ENCODE results near the gene ISYNA1. TPM values are rescaled to one million over a fixed set of nuclear protein-coding genes. Genes with fewer than 3 reads are reported as not detected.

Gene ISYNA1
- total and polyA plus RNA-seq, 8 donors, result 7.8 to 47.3 (median 15.4) TPM

DNA sequence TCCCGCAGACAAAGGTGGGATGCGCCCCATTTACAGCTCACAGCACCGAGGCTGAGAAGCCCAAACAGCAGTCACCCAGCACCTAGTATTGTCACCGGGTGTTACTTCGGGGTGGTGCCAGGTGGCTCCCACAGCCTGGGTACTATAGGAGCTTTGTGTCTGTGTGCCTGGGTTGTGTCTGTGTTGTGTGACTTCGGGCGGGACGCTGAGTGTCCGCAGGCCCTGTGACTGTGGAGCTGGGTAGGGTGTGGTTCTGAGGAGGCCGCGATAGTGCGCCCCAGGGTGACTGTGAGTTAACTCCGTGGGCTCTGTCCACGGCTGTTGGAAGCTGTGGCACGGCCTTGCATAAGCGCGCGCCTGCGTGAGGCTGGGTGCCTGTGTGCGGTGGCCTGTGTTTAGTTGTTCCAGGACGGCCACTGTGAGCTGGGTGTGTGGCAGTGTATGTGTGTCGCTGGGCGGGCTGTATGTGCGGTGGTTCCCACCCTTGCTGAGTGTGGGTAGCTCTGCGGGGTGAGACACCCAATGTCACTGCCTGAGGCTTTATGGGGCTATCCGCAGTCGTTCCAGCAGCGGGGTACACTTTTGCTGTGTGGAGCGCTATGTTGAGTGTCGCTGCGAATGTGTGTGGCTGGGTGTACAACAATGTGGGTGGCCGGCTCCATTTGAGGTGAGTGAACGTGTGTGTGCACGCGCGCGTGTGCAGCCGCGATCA, 19.3 kb downstream of the ISYNA1 start:
- DNase-seq, result no peak
- H3K27me3 ChIP-seq, result peaks cover 0 to 35% (median 22%) of the 10 kb centered on the region in 3 donors
- intact Hi-C loops (cut with DNase I; ENCODE audit: low total_unique reads), result no loop called here
- H3K4me1 ChIP-seq, result peaks cover 74 to 91% (median 89%) of the 10 kb centered on the region in 4 donors
- H3K27ac ChIP-seq, result peak overlapping the region; percentile 84 to 95 (median 90)
- H3K4me3 ChIP-seq, result peak overlapping the region; percentile 65 to 69 (median 68)
- no peaks in the 10 kb centered on the region for H3K9me3 ChIP-seq
- WGBS, 5 donors, result 7 to 33% (median 10%) methylated on average over 10 to 39 of the region's 39 CpGs
- TF ChIP-seq POLR2AphosphoS5 (IDR thresholded peaks at IDR 0.05) (no peak), EP300 (IDR thresholded peaks at IDR 0.05) (no peak), POLR2A (IDR thresholded peaks at IDR 0.05) (no peak)
- TF ChIP-seq, protein P1, sequence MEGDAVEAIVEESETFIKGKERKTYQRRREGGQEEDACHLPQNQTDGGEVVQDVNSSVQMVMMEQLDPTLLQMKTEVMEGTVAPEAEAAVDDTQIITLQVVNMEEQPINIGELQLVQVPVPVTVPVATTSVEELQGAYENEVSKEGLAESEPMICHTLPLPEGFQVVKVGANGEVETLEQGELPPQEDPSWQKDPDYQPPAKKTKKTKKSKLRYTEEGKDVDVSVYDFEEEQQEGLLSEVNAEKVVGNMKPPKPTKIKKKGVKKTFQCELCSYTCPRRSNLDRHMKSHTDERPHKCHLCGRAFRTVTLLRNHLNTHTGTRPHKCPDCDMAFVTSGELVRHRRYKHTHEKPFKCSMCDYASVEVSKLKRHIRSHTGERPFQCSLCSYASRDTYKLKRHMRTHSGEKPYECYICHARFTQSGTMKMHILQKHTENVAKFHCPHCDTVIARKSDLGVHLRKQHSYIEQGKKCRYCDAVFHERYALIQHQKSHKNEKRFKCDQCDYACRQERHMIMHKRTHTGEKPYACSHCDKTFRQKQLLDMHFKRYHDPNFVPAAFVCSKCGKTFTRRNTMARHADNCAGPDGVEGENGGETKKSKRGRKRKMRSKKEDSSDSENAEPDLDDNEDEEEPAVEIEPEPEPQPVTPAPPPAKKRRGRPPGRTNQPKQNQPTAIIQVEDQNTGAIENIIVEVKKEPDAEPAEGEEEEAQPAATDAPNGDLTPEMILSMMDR (IDR thresholded peaks at IDR 0.05), result no peak
- H3K36me3 ChIP-seq, result no peaks in the 10 kb centered on the region

DNA sequence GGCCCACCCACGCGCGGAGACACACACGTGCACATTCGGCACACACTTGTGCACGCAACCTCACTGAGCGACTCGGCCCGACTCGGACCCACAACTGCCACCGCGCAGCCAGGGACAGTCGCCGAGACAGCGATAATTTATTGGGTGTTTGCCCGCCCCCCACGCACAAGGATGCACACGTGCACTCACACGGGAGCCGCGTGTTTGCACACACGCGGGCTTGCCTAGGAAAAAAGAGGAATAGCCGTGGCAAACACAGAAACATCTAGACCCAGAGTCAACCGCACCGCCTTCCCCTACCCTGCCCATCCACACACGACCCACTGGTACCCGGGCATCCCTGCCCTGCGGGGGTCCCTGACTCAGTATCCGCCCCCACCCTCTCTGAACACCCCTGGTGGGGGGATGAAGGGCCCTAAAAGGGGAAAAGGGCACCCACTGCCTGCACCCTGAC, 19.9 kb downstream of the ISYNA1 start:
- TF ChIP-seq, protein P1 (IDR thresholded peaks at IDR 0.05), result no peak
- TF ChIP-seq POLR2A (IDR thresholded peaks at IDR 0.05), result no peak
- DNase-seq, result no peak

DNA sequence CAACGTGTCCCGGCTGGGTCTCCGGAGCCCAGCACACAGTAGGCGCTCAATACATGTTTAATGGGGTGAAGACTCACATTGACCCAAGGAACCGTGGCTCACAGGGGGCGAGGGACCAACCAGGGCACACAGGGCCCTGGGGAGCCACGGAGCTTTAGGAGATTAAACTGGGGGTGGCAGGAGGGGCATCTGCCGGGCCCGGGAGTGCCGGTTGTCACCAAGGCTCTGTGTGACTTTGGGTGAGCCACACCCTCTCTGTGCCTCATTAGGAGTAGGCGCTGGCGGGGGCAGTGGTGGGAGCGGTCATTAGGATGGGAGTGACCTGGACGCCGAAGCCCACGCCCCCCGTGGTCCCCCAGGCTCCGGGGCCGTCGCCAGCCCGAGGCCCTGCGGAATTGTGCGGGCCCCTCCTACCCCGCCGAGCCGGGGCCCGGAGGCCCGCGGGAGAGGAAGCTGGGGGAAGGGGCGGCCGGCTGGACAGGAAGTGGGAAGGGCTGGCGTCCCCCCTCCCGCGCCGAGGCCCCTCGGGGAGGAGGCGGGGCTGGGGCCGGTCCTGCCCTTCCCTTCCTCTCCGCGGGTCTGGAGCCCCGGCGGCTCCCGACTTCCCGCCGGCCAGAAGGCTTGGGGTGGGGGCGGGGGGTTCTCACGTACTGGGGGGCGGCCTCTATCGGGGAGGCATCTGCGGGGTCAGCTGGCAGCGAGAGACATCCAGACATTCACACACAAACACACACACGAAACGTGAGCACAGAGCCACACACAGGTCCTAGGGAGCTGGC, 20.5 kb downstream of the ISYNA1 start:
- intact Hi-C loops (cut with DNase I; ENCODE audit: low total_unique reads), result no loop called here
- Histone ChIP-seq H3K9me3 (no peaks in the 10 kb centered on the region), H3K36me3 (no peaks in the 10 kb centered on the region), H3K4me1 (peaks cover 67 to 79% (median 77%) of the 10 kb centered on the region in 4 donors), H3K4me3 (peak overlapping the region; percentile 36 to 69 (median 38)), H3K27me3 (peaks cover 0 to 38% (median 22%) of the 10 kb centered on the region in 3 donors), H3K27ac (peak overlapping the region; percentile 84 to 95 (median 90))
- TF ChIP-seq POLR2AphosphoS5 (IDR thresholded peaks at IDR 0.05), result no peak
- TF ChIP-seq, protein P1 (IDR thresholded peaks at IDR 0.05), result no peak
- peak in 1 of 2 donors; percentile 96 for DNase-seq
- 0 to 1% (median 1%) methylated on average over 21 to 53 of the region's 53 CpGs for WGBS, 5 donors

More for the DNA sequence above, 19.9 kb downstream of the ISYNA1 start:
- Histone ChIP-seq H3K27ac (peak overlapping the region; percentile 84 to 95 (median 90)), H3K9me3 (no peaks in the 10 kb centered on the region), H3K4me1 (peaks cover 68 to 85% (median 83%) of the 10 kb centered on the region in 4 donors), H3K27me3 (peaks cover 0 to 35% (median 22%) of the 10 kb centered on the region in 3 donors), H3K36me3 (no peaks in the 10 kb centered on the region), H3K4me3 (peak overlapping the region; percentile 36 to 69 (median 52))
- 8 to 17% (median 9%) methylated on average over 20 to 30 of the region's 30 CpGs for WGBS, 5 donors
- intact Hi-C loops (cut with DNase I; ENCODE audit: low total_unique reads), result no loop called here

DNA sequence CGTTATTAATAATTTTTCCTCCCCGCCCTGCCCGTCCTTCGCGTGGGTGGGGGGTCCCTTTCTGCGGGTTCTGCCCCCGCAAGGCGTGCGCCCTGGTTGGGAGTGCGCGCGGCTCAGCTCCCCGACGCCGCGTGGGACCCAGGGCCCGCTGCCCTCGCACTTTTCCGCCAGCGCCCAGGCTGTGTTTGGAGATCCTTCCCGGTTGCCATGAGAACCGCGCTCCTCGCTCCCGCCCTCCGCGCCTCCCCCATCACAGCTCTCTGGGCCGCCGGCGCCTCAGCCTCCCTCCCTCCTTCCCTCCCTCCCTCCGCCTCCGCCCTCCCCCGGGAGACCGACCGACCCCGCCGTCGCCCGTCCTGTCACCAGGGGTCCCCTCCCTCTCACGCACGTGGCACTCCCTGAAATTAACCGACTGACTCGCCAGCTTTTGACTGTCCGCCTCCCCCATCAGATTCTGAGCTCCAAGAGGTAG, 21.1 kb downstream of the ISYNA1 start:
- Histone ChIP-seq H3K4me1 (peaks cover 67 to 73% (median 71%) of the 10 kb centered on the region in 4 donors), H3K4me3 (peak overlapping the region; percentile 36 to 69 (median 38)), H3K9me3 (no peaks in the 10 kb centered on the region), H3K27ac (peak overlapping the region; percentile 84 to 95 (median 90)), H3K27me3 (peaks cover 0 to 38% (median 22%) of the 10 kb centered on the region in 3 donors), H3K36me3 (no peaks in the 10 kb centered on the region)
- WGBS, 5 donors, result 0 to 1% (median 0%) methylated on average over 32 to 44 of the region's 44 CpGs
- intact Hi-C loops (cut with DNase I; ENCODE audit: low total_unique reads), result no loop called here
- peak; percentile 74 to 98 for DNase-seq
- TF ChIP-seq EP300 (IDR thresholded peaks at IDR 0.05) (no peak), POLR2AphosphoS5 (IDR thresholded peaks at IDR 0.05) (peak in 1 of 3 donors; percentile 8)
